HCT116 (cell line): Measurements from ENCODE around the gene TRIM13. TPM values are rescaled to one million over a fixed set of nuclear protein-coding genes. Genes with fewer than 3 reads are reported as not detected.

Experiments
- ATAC-seq: fragments of 200-7000 bp; cut with Tn5 transposase; 2 replicates; pipeline ENCODE4 v1.9.1; 2020; ENCODE audit warnings: mild to moderate bottlenecking, moderate library complexity
- BruUV-seq: library from RNA; stranded (reverse); fragments of 400-500 nt; replicated peaks from 2 replicates; lab custom pipeline; 2021; lab: Mats Ljungman, UMichigan
- CTCF ChIA-PET: fragments of 300-600 bp; sonication (Branson Sonifier 250); formaldehyde crosslinking; loops from one replicate; lab custom pipeline; 2021; ENCODE audit warnings: antibody characterized with exemption; lab: Charles Lee
- POLR2A ChIA-PET: fragments of 300-600, 350-600 bp; sonication (Branson Sonifier 250); formaldehyde crosslinking; loops from one replicate; lab custom pipeline; 2021; ENCODE audit warnings: antibody characterized with exemption; lab: Charles Lee
- RAD21 ChIA-PET, 2 experiments: fragments of 300-600 bp; sonication (Branson Sonifier 250); formaldehyde crosslinking; loops; one replicate each; lab custom pipeline; 2023; ENCODE audit warnings: low total read pairs in 2 of 2; ENCODE audit not compliant: uncharacterized antibody in 2 of 2, unreplicated experiment in 2 of 2, low non-redundant PET in 1 of 2; lab: Charles Lee
- DNase-seq: peaks from one replicate; pipeline ENCODE4 v3.0.0-alpha.2; 2010; ENCODE audit warnings: low read depth, low spot score
- H2AFZ ChIP-seq: fragments of 200-600 bp; shearing (Covaris generic), sonication (generic); 2 replicates; pipeline ENCODE4 v1.6.1; 2017; ENCODE audit warnings: low read depth, mixed run types, mixed read lengths, antibody characterized with exemption, low read length; ENCODE audit not compliant: poor library complexity, severe bottlenecking
- H3K27ac ChIP-seq: 2 replicates; pipeline ENCODE4 v1.5.1; 2012; ENCODE audit warnings: low read depth, low read length
- H3K27me3 ChIP-seq: fragments of 200-600 bp; sonication (generic); 2 replicates; pipeline ENCODE4 v1.6.1; 2016; ENCODE audit warnings: mixed run types, low read length, mixed read lengths; ENCODE audit not compliant: insufficient read depth
- H3K36me3 ChIP-seq, 2 experiments: fragments of 200-500 bp in 1 of 2; fragments of 200-600 bp in 1 of 2; sonication (Bioruptor generic) in 1 of 2; sonication (generic) in 1 of 2; 2 replicates each; pipeline versions ENCODE4 v1.5.1 to v1.6.1; 2014 to 2016; ENCODE audit warnings: low read length in 2 of 2, inconsistent platforms in 1 of 2, mixed read lengths in 1 of 2, mixed run types in 1 of 2; ENCODE audit not compliant: insufficient read depth in 2 of 2, control insufficient read depth in 1 of 2
- H3K4me1 ChIP-seq, 2 experiments: fragments of 200-600 bp in 1 of 2; sonication (generic) in 1 of 2; 2 replicates each; pipeline versions ENCODE4 v1.5.1 to v1.6.1; 2012 to 2017; ENCODE audit warnings: low read length in 2 of 2, inconsistent platforms in 1 of 2, mild to moderate bottlenecking in 1 of 2, mixed read lengths in 1 of 2, mixed run types in 1 of 2, moderate library complexity in 1 of 2; ENCODE audit not compliant: insufficient read depth in 2 of 2, control insufficient read depth in 1 of 2
- H3K4me2 ChIP-seq: fragments of 200-600 bp; sonication (generic); 2 replicates; pipeline ENCODE4 v1.6.1; 2017; ENCODE audit warnings: mixed run types, low read length, mixed read lengths
- H3K4me3 ChIP-seq, 2 experiments: fragments of 200-600 bp in 1 of 2; sonication (generic) in 1 of 2; replicated peaks in 1 of 2; 2 replicates each; pipeline ENCODE4 v1.5.1; 2011 to 2016; ENCODE audit warnings: low read length in 2 of 2, control low read depth in 1 of 2, low read depth in 1 of 2, mild to moderate bottlenecking in 1 of 2, mixed read lengths in 1 of 2, mixed run types in 1 of 2
- H3K79me2 ChIP-seq: fragments of 200-600 bp; sonication (generic); 2 replicates; pipeline ENCODE4 v1.6.1; 2017; ENCODE audit warnings: mild to moderate bottlenecking, mixed run types, low read length, moderate library complexity, mixed read lengths; ENCODE audit not compliant: insufficient read depth
- H3K9ac ChIP-seq: fragments of 200-600 bp; sonication (generic); 2 replicates; pipeline ENCODE4 v1.6.1; 2016; ENCODE audit warnings: low read length, mixed read lengths
- H3K9me2 ChIP-seq: fragments of 200-600 bp; sonication (generic), shearing (Covaris generic); 2 replicates; pipeline ENCODE4 v1.6.1; 2017; ENCODE audit warnings: mixed run types, mild to moderate bottlenecking, moderate library complexity; ENCODE audit not compliant: insufficient read depth
- H3K9me3 ChIP-seq, 2 experiments: fragments of 200-500 bp in 1 of 2; fragments of 200-600 bp in 1 of 2; sonication (Bioruptor generic) in 1 of 2; sonication (generic) in 1 of 2; 2 replicates each; pipeline ENCODE4 v1.6.1; 2014 to 2017; ENCODE audit warnings: low read length in 2 of 2, mixed read lengths in 2 of 2, inconsistent platforms in 1 of 2, low read depth in 1 of 2, mild to moderate bottlenecking in 1 of 2, mixed run types in 1 of 2, moderate library complexity in 1 of 2; ENCODE audit not compliant: control insufficient read depth in 1 of 2, insufficient read depth in 1 of 2
- H4K20me1 ChIP-seq: fragments of 200-600 bp; sonication (generic), shearing (Covaris generic); 2 replicates; pipeline ENCODE4 v1.6.1; 2017; ENCODE audit warnings: mixed run types, mild to moderate bottlenecking, moderate library complexity; ENCODE audit not compliant: insufficient read depth
- ATF3 ChIP-seq: IDR thresholded peaks from 2 replicates; pipeline ENCODE4 v1.6.1; 2012
- CTCF ChIP-seq, 3 experiments: fragments of 200-600 bp in 1 of 3; sonication (generic) in 1 of 3; IDR thresholded peaks in 2 of 3; conservative IDR thresholded peaks in 1 of 3; 2 replicates each; pipeline ENCODE4 v1.5.1; 2012 to 2017; ENCODE audit warnings: low read depth in 2 of 3, low read length in 2 of 3, antibody characterized with exemption in 1 of 3, borderline replicate concordance in 1 of 3, control low read depth in 1 of 3, mild to moderate bottlenecking in 1 of 3, mixed read lengths in 1 of 3, mixed run types in 1 of 3, moderate library complexity in 1 of 3; ENCODE audit not compliant: insufficient read depth in 1 of 3
- EGR1 ChIP-seq: IDR thresholded peaks from 2 replicates; pipeline ENCODE4 v1.6.1; 2012; ENCODE audit warnings: low read depth
- EZH2 ChIP-seq: fragments of 200-600 bp; sonication (generic); IDR thresholded peaks from 2 replicates; pipeline ENCODE4 v1.6.1; 2017; ENCODE audit warnings: antibody characterized with exemption, mixed run types
- EZH2phosphoT487 ChIP-seq: fragments of 200-600 bp; IDR thresholded peaks from 2 replicates; pipeline ENCODE4 v1.6.1; 2018; ENCODE audit warnings: antibody characterized with exemption, borderline replicate concordance
- FOSL1 ChIP-seq: IDR thresholded peaks from 2 replicates; pipeline ENCODE4 v1.6.1; 2012; ENCODE audit warnings: low read depth
- JUND ChIP-seq: IDR thresholded peaks from 2 replicates; pipeline ENCODE4 v1.6.1; 2012
- POLR2A ChIP-seq: IDR thresholded peaks from 2 replicates; pipeline ENCODE4 v1.7.0; 2011; ENCODE audit warnings: borderline replicate concordance; ENCODE audit not compliant: insufficient read depth, insufficient read length; ENCODE audit errors: extremely low read depth
- RAD21 ChIP-seq: IDR thresholded peaks from 2 replicates; pipeline ENCODE4 v1.6.1; 2012; ENCODE audit warnings: low read depth, mild to moderate bottlenecking
- SP1 ChIP-seq: IDR thresholded peaks from 2 replicates; pipeline ENCODE4 v1.6.1; 2012; ENCODE audit warnings: low read depth
- intact Hi-C: fragments of 100-400 bp; cut with micrococcal nuclease; formaldehyde crosslinking; loops from 2 replicates; pipeline ENCODE4 v1.10.0; 2022
- total RNA-seq: library from RNA; stranded (reverse); gene quantifications from one replicate; pipeline ENCODE4 v1.2.1, GENCODE V29; 2021; ENCODE audit not compliant: unreplicated experiment
- TF ChIP-seq, protein P1 (sequence below): IDR thresholded peaks from 2 replicates; pipeline ENCODE4 v1.6.1; 2012

Gene TRIM13
- total RNA-seq, 1 experiment from 2014 or later, result 24.6 TPM

DNA sequence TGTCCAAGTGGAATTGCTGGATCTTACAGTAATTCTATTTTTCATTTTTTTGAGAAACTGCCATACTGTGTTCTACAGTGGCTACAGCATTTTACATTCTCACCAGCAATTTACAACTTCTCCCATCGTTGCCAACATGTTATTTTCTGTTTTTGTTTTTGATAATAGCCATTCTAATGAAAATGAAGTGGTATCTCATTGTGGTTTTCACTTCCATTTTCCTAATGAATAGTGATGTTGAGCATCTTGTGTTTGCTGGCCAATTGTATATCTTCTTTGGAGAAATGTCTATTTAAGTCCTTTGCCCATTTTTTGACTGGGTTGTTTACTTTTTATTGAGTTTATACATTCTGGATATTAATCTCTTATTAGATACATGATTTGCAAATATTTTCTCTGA is 57.0 kb downstream of the TRIM13 start (continued):
- TF ChIP-seq JUND, result no peak
- no peak for TF ChIP-seq EZH2phosphoT487
- no peak for TF ChIP-seq EZH2
- TF ChIP-seq CTCF (IDR thresholded peaks at IDR 0.05 in 2 of 3, conservative IDR thresholded peaks at IDR 0.05 in 1 of 3; ENCODE audit: borderline replicate concordance in 1 of 3, insufficient read depth in 1 of 3, low read depth in 2 of 3, low read length in 2 of 3), result no peak
- no peak for TF ChIP-seq EGR1
- no peak for TF ChIP-seq FOSL1
- no peak for TF ChIP-seq SP1
- TF ChIP-seq, protein P1, sequence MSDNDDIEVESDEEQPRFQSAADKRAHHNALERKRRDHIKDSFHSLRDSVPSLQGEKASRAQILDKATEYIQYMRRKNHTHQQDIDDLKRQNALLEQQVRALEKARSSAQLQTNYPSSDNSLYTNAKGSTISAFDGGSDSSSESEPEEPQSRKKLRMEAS, result no peak
- no peak for TF ChIP-seq POLR2A
- TF ChIP-seq RAD21, result no peak

- H3K9me3 ChIP-seq, result no peaks in the 10 kb centered on the region
- no peaks in the 10 kb centered on the region for H3K27me3 ChIP-seq
- H3K4me1 ChIP-seq, result no peaks in the 10 kb centered on the region
- no peak overlapping the region for H3K4me2 ChIP-seq
- intact Hi-C loops, result no loop called here
- no TSS peak for BruUV-seq
- no peaks in the 10 kb centered on the region for H3K9me2 ChIP-seq
- H3K27ac ChIP-seq, result no peak overlapping the region
- ChIA-PET POLR2A (no interaction called here), RAD21 (no interaction called here), CTCF (no interaction called here)
- peaks cover 2% of the 10 kb centered on the region; the same call in 1 of the 2 replicates for H4K20me1 ChIP-seq
- no peak for ATAC-seq
- no peak overlapping the region for H2AFZ ChIP-seq
- H3K79me2 ChIP-seq, result peaks cover 99% of the 10 kb centered on the region
- no peak overlapping the region for H3K4me3 ChIP-seq
- H3K9ac ChIP-seq, result no peak overlapping the region
- DNase-seq, result no peak
- peaks cover 8 to 34% of the 10 kb centered on the region in 2 experiments for H3K36me3 ChIP-seq
- no peak for TF ChIP-seq ATF3
Measured at GRCh38 chr13:50055454-50055853, 58.6 kb downstream of the TRIM13 start.
